Neural cell (in vitro differentiated cells): Measurements from ENCODE around the gene MOB3A. TPM values are rescaled to one million over a fixed set of nuclear protein-coding genes. Genes with fewer than 3 reads are reported as not detected.

ENCODE experiments used
- H2AFZ ChIP-seq: fragments of 200-600, 300-800 bp; sonication (generic), shearing (Covaris generic); 2 replicates; pipeline ENCODE4 v1.6.0; 2014; ENCODE audit warnings: low read depth, mild to moderate bottlenecking, antibody characterized with exemption, low read length, moderate library complexity
- H3F3A ChIP-seq: fragments of 200-600 bp; shearing (Covaris generic); 2 replicates; pipeline ENCODE4 v1.6.1; 2016; ENCODE audit warnings: mild to moderate bottlenecking, moderate library complexity, mixed read lengths, antibody characterized with exemption, low read length; ENCODE audit not compliant: insufficient read depth, poor library complexity, severe bottlenecking
- H3K27ac ChIP-seq: fragments of 200-600, 300-800 bp; sonication (generic), shearing (Covaris generic); 2 replicates; pipeline ENCODE4 v1.5.1; 2014; ENCODE audit warnings: mild to moderate bottlenecking, low read length, moderate library complexity
- H3K27me3 ChIP-seq: fragments of 300-800, 200-600 bp; sonication (generic), shearing (Covaris generic); 2 replicates; pipeline ENCODE4 v1.6.0; 2014; ENCODE audit warnings: mild to moderate bottlenecking, low read depth, low read length, moderate library complexity; ENCODE audit not compliant: insufficient read depth
- H3K36me3 ChIP-seq: fragments of 300-800, 200-600 bp; sonication (generic), shearing (Covaris generic); 2 replicates; pipeline ENCODE4 v1.5.1; 2014; ENCODE audit warnings: mild to moderate bottlenecking, antibody characterized with exemption, low read length, moderate library complexity; ENCODE audit not compliant: insufficient read depth
- H3K4me2 ChIP-seq: fragments of 300-800, 200-600 bp; sonication (generic), shearing (Covaris generic); 2 replicates; pipeline ENCODE4 v1.6.0; 2014; ENCODE audit warnings: mild to moderate bottlenecking, low read length
- H3K4me3 ChIP-seq: fragments of 300-800, 200-600 bp; sonication (generic), shearing (Covaris generic); 2 replicates; pipeline ENCODE4 v1.5.1; 2014; ENCODE audit warnings: mild to moderate bottlenecking, low read length, moderate library complexity
- H3K79me2 ChIP-seq: fragments of 200-600 bp; shearing (Covaris generic); replicated peaks from 2 replicates; pipeline ENCODE4 v1.6.0; 2014; ENCODE audit warnings: mild to moderate bottlenecking, low read length, moderate library complexity; ENCODE audit not compliant: insufficient read depth
- H3K9ac ChIP-seq: fragments of 300-800, 200-600 bp; sonication (generic), shearing (Covaris generic); 2 replicates; pipeline ENCODE4 v1.6.1; 2016; ENCODE audit warnings: mild to moderate bottlenecking, low read length, mixed read lengths
- H3K9me2 ChIP-seq: fragments of 200-600 bp; shearing (Covaris generic); 2 replicates; pipeline ENCODE4 v1.6.1; 2016; ENCODE audit warnings: mild to moderate bottlenecking, low read length, mixed read lengths; ENCODE audit not compliant: insufficient read depth
- H3K9me3 ChIP-seq: fragments of 200-600, 300-800 bp; sonication (generic), shearing (Covaris generic); 2 replicates; pipeline ENCODE4 v1.6.1; 2016; ENCODE audit warnings: mild to moderate bottlenecking, mixed run types, low read length, moderate library complexity, mixed read lengths
- H4K20me1 ChIP-seq: fragments of 200-600 bp; shearing (Covaris generic); 2 replicates; pipeline ENCODE4 v1.6.1; 2016; ENCODE audit warnings: mild to moderate bottlenecking, mixed run types; ENCODE audit not compliant: insufficient read depth
- EP300 ChIP-seq: fragments of 450-650 bp; conservative IDR thresholded peaks from 2 replicates; pipeline ENCODE4 v1.6.1; 2014; ENCODE audit warnings: antibody characterized with exemption, mild to moderate bottlenecking, moderate library complexity; ENCODE audit not compliant: poor library complexity, severe bottlenecking
- EZH2 ChIP-seq: fragments of 200-600, 300-800 bp; shearing (Covaris generic), sonication (generic); IDR thresholded peaks from 2 replicates; pipeline ENCODE4 v1.6.1; 2014; ENCODE audit warnings: antibody characterized with exemption, low read length, borderline replicate concordance, mild to moderate bottlenecking; ENCODE audit not compliant: insufficient read depth, poor library complexity, severe bottlenecking
- MXI1 ChIP-seq: fragments of 450-650 bp; conservative IDR thresholded peaks from 2 replicates; pipeline ENCODE4 v1.6.1; 2014; ENCODE audit warnings: antibody characterized with exemption, mild to moderate bottlenecking; ENCODE audit not compliant: poor library complexity, severe bottlenecking
- POLR2AphosphoS5 ChIP-seq: IDR thresholded peaks from 2 replicates; pipeline ENCODE4 v1.6.1; 2012
- RAD21 ChIP-seq: fragments of 450-650 bp; conservative IDR thresholded peaks from 2 replicates; pipeline ENCODE4 v1.6.1; 2014; ENCODE audit warnings: antibody characterized with exemption, mild to moderate bottlenecking, moderate library complexity
- SMC3 ChIP-seq: fragments of 450-650 bp; conservative IDR thresholded peaks from 2 replicates; pipeline ENCODE4 v1.6.1; 2014; ENCODE audit warnings: antibody characterized with exemption, mild to moderate bottlenecking, moderate library complexity; ENCODE audit not compliant: poor library complexity
- TAF1 ChIP-seq: IDR thresholded peaks from 2 replicates; pipeline ENCODE4 v1.6.1; 2012; ENCODE audit warnings: low read depth
- polyA plus RNA-seq: library from polyadenylated mRNA; depleted of rRNA; stranded (reverse); fragments of >200 nt; gene quantifications from 2 replicates; pipeline ENCODE4 v1.2.3, GENCODE V29; 2014
- TF ChIP-seq, protein P1 (sequence below): IDR thresholded peaks from 2 replicates; pipeline ENCODE4 v1.6.1; 2012; ENCODE audit warnings: borderline replicate concordance
- TF ChIP-seq, protein P2 (sequence below): fragments of 450-650 bp; IDR thresholded peaks from 2 replicates; pipeline ENCODE4 v1.5.1; 2014; ENCODE audit warnings: antibody characterized with exemption, mild to moderate bottlenecking, moderate library complexity; ENCODE audit not compliant: poor library complexity, severe bottlenecking

Gene MOB3A
- polyA plus RNA-seq, 1 donor from 2014 or later: 5.8 TPM

DNA sequence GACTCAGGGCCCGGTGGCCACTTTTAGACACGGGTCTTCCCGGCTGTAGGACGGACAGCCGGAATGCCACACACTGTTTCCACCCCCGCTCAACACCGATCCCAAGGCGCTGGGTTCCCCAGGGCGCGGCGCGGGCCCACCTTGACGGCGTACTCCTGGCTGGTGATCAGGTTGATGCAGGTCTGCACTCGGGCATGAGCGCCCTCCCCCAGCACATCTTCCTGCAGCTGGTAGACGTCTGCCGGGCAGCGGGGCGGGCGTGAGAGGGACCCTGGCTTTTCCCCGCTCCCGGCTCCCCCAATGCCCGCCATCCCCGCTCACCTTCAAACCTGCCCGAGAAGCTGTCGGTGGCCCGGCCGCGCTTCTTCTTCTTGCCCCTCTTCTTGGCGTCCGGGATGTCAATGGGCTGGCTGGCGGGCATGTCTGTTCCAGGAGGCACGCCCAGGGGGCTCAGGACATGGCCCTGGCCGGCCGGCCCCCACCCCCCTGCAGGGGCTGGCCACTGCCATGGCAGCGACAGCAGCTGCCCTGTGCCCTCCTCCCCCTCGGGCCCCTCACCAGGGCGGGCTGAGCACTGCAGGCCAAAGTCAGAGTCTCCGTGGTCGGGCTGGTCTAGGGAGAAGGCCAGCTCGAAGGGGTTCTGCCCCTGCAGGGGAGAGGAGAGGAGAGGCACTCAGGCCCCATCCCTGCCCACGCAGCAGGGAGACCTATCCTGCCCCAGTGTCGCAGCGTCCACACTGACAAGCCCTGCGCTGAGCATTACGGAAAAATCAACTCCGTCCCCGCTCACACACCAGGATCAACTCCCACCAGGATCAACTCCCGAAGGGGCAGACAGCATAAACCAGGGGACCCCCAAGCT lies 49.8 kb downstream of the MOB3A start:
- Histone ChIP-seq H3K36me3 (no peaks in the 10 kb centered on the region), H2AFZ (no peak overlapping the region), H3K9ac (no peak overlapping the region), H3K27ac (no peak overlapping the region), H4K20me1 (peaks cover 6% of the 10 kb centered on the region), H3K4me2 (no peak overlapping the region), H3K27me3 (no peaks in the 10 kb centered on the region), H3K4me3 (no peak overlapping the region), H3K9me2 (no peaks in the 10 kb centered on the region), H3F3A (no peaks in the 10 kb centered on the region), H3K79me2 (peaks cover 29% of the 10 kb centered on the region), H3K9me3 (no peaks in the 10 kb centered on the region)
- TF ChIP-seq EZH2 (no peak), SMC3 (no peak), POLR2AphosphoS5 (no peak), MXI1 (no peak), RAD21 (no peak), TAF1 (no peak)
- TF ChIP-seq, protein P1, sequence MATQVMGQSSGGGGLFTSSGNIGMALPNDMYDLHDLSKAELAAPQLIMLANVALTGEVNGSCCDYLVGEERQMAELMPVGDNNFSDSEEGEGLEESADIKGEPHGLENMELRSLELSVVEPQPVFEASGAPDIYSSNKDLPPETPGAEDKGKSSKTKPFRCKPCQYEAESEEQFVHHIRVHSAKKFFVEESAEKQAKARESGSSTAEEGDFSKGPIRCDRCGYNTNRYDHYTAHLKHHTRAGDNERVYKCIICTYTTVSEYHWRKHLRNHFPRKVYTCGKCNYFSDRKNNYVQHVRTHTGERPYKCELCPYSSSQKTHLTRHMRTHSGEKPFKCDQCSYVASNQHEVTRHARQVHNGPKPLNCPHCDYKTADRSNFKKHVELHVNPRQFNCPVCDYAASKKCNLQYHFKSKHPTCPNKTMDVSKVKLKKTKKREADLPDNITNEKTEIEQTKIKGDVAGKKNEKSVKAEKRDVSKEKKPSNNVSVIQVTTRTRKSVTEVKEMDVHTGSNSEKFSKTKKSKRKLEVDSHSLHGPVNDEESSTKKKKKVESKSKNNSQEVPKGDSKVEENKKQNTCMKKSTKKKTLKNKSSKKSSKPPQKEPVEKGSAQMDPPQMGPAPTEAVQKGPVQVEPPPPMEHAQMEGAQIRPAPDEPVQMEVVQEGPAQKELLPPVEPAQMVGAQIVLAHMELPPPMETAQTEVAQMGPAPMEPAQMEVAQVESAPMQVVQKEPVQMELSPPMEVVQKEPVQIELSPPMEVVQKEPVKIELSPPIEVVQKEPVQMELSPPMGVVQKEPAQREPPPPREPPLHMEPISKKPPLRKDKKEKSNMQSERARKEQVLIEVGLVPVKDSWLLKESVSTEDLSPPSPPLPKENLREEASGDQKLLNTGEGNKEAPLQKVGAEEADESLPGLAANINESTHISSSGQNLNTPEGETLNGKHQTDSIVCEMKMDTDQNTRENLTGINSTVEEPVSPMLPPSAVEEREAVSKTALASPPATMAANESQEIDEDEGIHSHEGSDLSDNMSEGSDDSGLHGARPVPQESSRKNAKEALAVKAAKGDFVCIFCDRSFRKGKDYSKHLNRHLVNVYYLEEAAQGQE: no peak
- TF ChIP-seq, protein P2, sequence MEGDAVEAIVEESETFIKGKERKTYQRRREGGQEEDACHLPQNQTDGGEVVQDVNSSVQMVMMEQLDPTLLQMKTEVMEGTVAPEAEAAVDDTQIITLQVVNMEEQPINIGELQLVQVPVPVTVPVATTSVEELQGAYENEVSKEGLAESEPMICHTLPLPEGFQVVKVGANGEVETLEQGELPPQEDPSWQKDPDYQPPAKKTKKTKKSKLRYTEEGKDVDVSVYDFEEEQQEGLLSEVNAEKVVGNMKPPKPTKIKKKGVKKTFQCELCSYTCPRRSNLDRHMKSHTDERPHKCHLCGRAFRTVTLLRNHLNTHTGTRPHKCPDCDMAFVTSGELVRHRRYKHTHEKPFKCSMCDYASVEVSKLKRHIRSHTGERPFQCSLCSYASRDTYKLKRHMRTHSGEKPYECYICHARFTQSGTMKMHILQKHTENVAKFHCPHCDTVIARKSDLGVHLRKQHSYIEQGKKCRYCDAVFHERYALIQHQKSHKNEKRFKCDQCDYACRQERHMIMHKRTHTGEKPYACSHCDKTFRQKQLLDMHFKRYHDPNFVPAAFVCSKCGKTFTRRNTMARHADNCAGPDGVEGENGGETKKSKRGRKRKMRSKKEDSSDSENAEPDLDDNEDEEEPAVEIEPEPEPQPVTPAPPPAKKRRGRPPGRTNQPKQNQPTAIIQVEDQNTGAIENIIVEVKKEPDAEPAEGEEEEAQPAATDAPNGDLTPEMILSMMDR: no peak

- H3K9me3 ChIP-seq: no peaks in the 10 kb centered on the region
- no peaks in the 10 kb centered on the region for H3F3A ChIP-seq
- H2AFZ ChIP-seq: no peak overlapping the region
- no peak overlapping the region for H3K27ac ChIP-seq
- no peak overlapping the region for H3K9ac ChIP-seq
- TF ChIP-seq TAF1 (no peak), EZH2 (no peak), SMC3 (no peak), RAD21 (no peak), EP300 (no peak)
- H3K27me3 ChIP-seq: no peaks in the 10 kb centered on the region
- no peak overlapping the region for H3K4me2 ChIP-seq
- peaks cover 27% of the 10 kb centered on the region for H3K79me2 ChIP-seq
- no peaks in the 10 kb centered on the region for H3K36me3 ChIP-seq
- H3K9me2 ChIP-seq: no peaks in the 10 kb centered on the region
- no peak overlapping the region for H3K4me3 ChIP-seq
- H4K20me1 ChIP-seq: peaks cover 6% of the 10 kb centered on the region
These were observed 50.6 kb downstream of the MOB3A start for GRCh38 chr19:2045501-2046045.
